GM12801 (cell line): ENCODE results near the gene CAMSAP3.

Experiments
- TF ChIP-seq, protein P1 (sequence below): IDR thresholded peaks from one replicate; pipeline ENCODE4 v1.5.1; 2011; ENCODE audit warnings: control low read depth; ENCODE audit not compliant: insufficient read length; ENCODE audit errors: extremely low read depth

The CAMSAP3 gene

DNA sequence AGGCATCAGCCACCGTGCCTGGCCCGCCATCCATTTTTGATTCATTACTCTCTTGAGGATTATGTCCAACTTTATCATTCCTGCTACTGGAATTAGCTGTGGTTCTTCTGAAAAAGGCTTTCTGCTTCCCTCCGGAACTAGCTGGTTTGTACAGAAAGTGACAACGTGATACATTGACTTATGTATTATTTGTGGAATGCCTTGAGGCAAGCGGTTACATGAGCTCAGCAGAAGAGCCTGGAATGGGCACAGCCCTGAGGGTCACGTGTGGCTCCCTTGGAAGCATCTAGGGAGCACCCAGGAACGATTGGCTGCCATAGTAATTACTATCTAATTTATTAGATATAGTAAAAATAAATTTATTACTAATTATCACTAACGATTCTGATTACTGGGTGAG, 58.7 kb downstream of the CAMSAP3 start:
- TF ChIP-seq, protein P1, sequence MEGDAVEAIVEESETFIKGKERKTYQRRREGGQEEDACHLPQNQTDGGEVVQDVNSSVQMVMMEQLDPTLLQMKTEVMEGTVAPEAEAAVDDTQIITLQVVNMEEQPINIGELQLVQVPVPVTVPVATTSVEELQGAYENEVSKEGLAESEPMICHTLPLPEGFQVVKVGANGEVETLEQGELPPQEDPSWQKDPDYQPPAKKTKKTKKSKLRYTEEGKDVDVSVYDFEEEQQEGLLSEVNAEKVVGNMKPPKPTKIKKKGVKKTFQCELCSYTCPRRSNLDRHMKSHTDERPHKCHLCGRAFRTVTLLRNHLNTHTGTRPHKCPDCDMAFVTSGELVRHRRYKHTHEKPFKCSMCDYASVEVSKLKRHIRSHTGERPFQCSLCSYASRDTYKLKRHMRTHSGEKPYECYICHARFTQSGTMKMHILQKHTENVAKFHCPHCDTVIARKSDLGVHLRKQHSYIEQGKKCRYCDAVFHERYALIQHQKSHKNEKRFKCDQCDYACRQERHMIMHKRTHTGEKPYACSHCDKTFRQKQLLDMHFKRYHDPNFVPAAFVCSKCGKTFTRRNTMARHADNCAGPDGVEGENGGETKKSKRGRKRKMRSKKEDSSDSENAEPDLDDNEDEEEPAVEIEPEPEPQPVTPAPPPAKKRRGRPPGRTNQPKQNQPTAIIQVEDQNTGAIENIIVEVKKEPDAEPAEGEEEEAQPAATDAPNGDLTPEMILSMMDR = no peak

DNA sequence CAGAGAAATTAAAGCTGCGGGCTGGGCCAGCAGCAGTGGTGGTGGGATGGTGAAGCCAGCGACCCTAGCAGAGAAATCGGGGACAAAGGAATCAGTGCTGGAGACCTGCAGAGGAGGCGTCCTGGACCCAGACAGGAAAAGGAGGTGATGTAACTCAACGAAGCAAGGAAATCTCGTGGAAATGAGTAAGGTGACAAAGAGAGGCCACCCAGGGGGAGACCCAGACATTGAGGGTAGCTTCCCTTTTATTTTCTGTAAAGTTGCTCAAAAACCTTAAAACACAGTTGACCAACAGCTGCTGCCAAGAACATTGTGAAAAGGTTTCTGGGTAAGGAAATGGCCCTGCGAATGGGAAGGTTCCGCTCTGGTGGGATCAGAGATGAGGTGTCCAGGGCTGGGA, 59.9 kb downstream of the CAMSAP3 start:
- TF ChIP-seq, protein P1 = no peak

DNA sequence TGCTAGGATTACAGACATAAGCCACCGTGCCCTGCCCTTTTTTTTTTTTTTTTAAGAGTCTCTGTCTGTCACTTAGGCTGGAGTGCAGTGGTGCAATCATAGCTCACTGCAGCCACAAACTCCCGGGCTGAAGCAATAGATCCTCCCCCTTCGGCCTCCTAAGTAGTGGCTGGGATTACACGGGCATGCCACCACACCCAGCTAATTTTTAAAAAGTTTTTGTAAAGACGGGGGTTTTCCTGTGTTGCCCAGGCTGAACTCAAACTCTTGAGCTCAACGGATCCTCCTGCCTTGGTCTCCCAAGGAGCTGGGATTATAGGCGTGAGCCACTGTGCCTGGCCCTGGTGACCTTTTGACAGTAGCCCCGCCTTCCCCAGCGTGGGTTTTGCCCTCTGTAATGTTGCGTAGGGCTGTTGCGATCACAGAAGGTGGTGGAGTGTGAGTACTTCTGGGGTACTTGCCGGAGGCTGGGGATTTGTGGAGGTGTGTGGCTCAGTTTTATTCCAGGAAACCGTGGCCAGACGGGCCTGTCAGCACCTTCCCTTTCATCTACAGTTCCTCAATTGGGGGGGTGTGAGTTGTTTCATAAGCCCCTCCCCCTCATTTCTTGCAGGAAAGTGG, 61.6 kb downstream of the CAMSAP3 start:
- TF ChIP-seq, protein P1 = no peak

DNA sequence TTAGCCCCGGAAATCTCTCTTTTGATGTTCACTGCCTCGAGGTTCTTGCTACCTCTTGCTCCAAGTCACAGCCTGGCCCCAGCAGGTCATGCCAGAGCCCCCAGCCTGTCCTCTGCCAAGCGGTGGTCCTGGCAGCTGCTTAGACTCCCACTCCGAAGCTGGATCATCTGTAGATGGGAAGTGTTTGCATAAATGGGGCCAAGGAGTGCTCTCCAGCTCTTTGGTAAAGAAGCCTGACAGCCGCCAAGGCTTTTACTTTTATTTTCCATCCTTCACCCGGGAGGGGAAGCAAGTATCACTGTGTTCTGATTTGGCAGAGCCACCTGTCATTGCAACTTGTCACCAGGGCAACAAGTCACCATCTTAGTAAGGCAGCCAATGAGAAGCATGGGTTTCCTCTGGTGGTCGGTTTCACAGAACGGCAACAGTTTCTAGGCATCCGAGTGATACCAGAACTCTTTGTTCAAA, 62.6 kb downstream of the CAMSAP3 start:
- TF ChIP-seq, protein P1 = no peak

DNA sequence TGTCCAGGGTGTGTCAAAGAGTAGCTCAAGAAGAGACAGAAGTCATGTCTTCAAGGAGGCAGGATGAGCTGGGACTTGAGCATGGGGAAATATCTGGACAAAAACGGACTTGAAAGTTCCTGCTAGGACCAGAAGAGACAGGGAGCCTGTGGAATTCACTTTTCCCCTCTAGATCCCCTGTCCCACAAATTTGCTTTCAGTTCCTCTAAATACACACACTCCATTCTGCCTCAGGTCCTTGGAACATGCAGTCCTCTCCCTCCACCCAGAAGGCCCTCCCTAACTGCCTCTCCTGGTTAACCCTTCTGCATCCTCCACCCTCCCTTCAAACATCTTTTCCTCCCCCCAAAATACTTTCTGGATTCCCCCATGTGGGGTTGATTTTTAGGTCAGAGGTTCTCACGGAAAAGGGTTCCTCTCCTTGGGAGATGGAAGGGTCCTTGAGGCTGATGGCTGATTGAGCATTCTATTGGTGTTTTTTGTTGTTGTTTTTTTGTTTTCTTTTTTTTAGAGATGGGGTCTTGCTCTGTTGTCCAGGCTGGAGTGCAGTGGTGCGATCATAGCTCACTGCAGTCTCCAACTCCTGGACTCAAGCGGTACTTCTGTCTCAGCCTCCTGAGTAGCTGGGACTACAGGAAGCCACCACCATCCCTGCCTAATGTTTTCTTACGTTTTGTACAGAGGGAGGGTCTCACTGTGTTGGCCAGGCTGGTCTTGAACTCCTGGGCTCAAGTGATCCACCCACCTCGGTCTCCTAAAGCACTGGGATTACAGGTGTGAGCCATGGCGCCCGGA, 66.3 kb downstream of the CAMSAP3 start:
- TF ChIP-seq, protein P1 = no peak

DNA sequence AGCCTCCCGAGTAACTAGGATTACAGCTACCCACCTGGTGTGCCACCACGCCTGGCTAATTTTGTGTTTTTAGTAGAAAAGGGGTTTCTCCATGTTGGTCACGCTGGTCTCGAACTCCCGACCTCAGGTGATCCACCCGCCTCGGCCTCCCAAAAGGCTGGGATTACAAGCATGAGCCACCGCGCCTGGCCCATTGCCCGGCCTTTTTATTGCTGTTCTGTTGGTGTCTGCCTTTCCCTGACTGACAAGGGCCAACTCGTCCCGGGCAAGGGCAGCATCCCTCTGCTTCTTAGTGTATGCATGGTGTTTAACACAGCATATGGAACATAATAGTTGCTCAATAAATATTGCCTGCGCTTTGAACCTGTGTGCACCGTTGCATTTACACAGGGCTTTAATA, 67.0 kb downstream of the CAMSAP3 start:
- TF ChIP-seq, protein P1 = no peak

DNA sequence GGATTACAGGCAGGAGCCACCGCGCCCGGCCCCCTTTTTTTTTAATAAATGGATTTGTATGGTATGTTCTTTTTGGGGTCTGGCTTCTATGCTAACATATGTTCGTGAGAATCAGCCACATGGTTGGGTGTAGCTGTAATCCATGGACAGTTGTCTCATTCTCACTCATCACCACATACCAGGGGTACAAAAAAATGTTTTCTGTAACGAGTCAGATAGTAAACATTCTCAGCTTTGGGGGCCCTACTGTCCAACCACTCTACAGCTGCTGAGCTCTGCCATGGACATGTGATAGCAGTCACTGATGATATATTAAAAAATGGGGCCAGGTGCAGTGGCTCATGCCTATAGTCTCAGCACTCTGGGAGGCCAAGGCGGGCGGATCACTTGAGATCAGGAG, 68.0 kb downstream of the CAMSAP3 start:
- TF ChIP-seq, protein P1 = no peak
